ENCODE measurements around the gene KREMEN2.
"Not testable (repeated sequence)": the region's sequence is repeated elsewhere in the genome, so short reads cannot be mapped to it uniquely, and the experiment has no call there.

GRCh38 chr16:2928151-2928550, 35.9 kb upstream of the KREMEN2 start:
- TF ChIP-seq CTCF (IDR thresholded peaks at IDR 0.05); TEAD1 (CRISPR knock-in tag; IDR thresholded peaks at IDR 0.05); E2F1 (CRISPR knock-in tag; IDR thresholded peaks at IDR 0.05); EMX1 (CRISPR knock-in tag; IDR thresholded peaks at IDR 0.05); TCF7 (CRISPR knock-in tag; IDR thresholded peaks at IDR 0.05; ENCODE audit: low read depth); USF2 (CRISPR knock-in tag; IDR thresholded peaks at IDR 0.05); NR1H2 (CRISPR knock-in tag; IDR thresholded peaks at IDR 0.05); MAX (CRISPR knock-in tag; IDR thresholded peaks at IDR 0.05); ATF2 (CRISPR knock-in tag; IDR thresholded peaks at IDR 0.05; ENCODE audit: borderline replicate concordance, low read depth); IRF2 (CRISPR knock-in tag; IDR thresholded peaks at IDR 0.05; ENCODE audit: borderline replicate concordance, low read depth); FOXP1 (CRISPR knock-in tag; IDR thresholded peaks at IDR 0.05; ENCODE audit: borderline replicate concordance); ZNF121 (CRISPR knock-in tag; IDR thresholded peaks at IDR 0.05); MLX (CRISPR knock-in tag; IDR thresholded peaks at IDR 0.05): not testable (repeated sequence)
